ENCODE results near the gene CACHD1.

CACHD1 gene

DNA sequence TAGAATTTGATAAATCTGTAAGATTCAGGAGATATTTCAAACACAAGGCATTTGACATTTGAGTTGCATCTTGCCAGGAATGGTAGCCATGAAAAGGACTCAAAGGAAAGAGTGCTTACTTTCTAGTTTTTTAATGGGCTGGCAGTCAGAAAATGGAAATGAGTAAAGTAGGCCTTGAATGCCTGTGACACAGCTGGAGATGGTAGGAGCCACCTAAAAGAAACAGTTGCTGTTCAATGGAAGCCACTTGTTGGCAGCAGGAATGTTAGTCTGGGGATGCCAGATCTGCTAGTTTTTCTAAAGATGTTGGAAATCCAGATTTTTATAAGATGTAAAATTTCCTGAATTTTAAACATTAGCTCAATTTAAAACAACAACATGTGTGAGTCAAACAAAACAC, 43.6 kb downstream of the CACHD1 start:
- TF ChIP-seq, protein P1, sequence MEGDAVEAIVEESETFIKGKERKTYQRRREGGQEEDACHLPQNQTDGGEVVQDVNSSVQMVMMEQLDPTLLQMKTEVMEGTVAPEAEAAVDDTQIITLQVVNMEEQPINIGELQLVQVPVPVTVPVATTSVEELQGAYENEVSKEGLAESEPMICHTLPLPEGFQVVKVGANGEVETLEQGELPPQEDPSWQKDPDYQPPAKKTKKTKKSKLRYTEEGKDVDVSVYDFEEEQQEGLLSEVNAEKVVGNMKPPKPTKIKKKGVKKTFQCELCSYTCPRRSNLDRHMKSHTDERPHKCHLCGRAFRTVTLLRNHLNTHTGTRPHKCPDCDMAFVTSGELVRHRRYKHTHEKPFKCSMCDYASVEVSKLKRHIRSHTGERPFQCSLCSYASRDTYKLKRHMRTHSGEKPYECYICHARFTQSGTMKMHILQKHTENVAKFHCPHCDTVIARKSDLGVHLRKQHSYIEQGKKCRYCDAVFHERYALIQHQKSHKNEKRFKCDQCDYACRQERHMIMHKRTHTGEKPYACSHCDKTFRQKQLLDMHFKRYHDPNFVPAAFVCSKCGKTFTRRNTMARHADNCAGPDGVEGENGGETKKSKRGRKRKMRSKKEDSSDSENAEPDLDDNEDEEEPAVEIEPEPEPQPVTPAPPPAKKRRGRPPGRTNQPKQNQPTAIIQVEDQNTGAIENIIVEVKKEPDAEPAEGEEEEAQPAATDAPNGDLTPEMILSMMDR (IDR thresholded peaks at IDR 0.05) = no peak
- H3K4me3 ChIP-seq = no peak overlapping the region
- no peak for DNase-seq (ENCODE audit: low spot score)
- H3K27ac ChIP-seq = peak overlapping the region; percentile 57 to 64

DNA sequence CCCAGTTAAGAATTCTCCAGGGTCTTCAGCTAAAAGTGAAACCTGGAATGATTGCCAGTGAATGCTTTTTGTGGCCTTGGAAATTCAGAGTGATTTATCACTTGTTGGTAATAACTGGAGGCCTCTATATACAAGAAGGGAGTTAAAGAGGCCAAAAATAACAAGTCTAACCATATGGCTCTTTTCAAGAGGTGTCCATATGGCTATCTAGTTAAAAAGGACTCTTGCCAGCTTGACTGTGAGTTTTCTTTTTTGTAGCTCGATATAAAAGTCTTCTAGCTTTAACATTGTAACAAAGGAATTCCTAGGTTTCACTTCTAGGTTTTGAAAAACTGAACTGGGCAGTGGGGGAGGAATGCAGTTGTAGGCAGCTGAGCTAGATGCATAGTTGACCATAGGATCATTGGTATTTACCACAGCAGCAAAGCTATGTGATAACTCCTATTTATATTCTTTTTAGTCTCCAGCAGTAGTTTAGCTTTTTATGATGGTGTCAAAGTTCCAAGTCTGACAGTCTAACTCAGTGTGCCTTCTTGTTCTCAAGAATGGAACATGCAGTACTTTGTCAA, 44.4 kb downstream of the CACHD1 start:
- DNase-seq (ENCODE audit: low spot score) = no peak
- TF ChIP-seq, protein P1 (IDR thresholded peaks at IDR 0.05) = no peak
- Histone ChIP-seq H3K27ac (peak overlapping the region; percentile 57 to 64), H3K4me3 (peak overlapping the region; percentile 21)

DNA sequence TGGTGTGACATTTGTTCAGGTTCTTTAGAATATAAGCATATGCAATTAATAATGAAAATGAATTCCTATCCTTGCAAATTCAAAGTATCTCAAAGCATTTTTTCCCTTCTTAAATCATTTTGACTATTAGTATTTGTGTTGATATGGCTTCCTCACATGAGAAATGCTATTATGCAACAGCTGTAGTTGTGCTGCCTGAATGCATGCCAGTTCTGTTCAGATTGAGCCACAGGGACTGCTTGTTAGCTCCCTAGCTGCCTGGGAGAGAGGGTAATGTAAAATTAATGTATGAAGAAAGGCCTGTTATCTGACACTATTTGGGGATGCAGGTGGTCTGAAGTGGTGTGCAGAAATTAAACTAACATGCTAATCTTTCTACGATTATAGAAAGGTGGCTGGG, 45.5 kb downstream of the CACHD1 start:
- peak overlapping the region in 1 of 2 donors; percentile 12 for H3K27ac ChIP-seq
- TF ChIP-seq, protein P1 (IDR thresholded peaks at IDR 0.05) = no peak
- H3K4me3 ChIP-seq = no peak overlapping the region
- DNase-seq (ENCODE audit: low spot score) = no peak

DNA sequence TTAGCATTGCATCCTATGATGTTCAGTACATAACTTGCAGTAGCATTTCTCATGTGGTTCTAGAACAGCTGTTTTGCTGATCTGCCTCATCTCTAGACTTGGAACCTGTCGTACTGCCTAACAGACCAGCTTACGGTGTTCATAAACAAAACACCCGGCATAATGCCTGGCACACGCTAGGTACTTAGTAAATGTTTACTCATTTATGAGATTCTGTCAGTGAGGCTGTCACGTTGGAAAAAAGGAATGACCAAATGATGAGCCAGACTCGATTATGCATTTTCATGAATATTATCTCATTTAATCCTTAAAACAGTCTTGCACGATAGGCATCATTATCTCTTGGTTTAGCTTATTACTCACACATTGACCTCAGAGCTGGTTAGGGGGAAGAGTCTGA, 46.4 kb downstream of the CACHD1 start:
- no peak for DNase-seq (ENCODE audit: low spot score)
- H3K4me3 ChIP-seq = no peak overlapping the region
- TF ChIP-seq, protein P1 (IDR thresholded peaks at IDR 0.05) = no peak
- no peak overlapping the region for H3K27ac ChIP-seq

DNA sequence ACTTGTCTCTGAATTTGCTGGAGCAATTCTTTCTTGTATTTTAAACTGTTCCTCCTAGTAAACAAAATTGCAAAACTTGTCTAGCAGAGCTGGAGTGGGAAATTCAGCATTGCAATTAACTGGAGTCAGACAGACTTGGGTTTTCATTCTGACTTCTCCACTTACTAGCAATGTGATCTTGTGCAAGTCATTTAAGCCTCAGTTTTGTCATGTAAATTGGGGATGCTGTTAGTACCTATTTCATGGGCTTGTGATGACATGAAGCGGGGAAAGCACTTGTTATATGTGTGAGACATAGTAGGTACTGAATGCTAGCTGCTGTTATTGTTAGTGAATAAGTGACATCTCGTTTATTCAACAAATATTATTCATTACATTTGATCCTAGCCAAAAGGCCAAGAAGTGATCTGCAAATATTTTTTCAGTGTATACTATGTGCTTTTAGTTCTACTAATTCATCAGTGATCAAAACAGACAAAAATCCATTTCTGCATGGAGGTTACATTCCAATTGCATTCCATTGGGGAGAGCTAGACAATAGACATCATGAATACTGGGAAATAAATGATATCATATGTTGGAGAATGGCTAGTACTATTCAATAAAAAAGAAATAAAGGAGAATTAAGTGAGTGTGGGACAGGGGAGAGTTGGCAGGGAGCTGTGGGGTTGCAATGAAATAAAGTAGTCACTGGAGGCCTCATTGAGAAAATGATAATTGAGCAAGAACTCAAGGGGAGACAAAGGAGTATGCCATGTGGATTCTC, 47.1 kb downstream of the CACHD1 start:
- TF ChIP-seq, protein P1 (IDR thresholded peaks at IDR 0.05) = no peak
- no peak for DNase-seq (ENCODE audit: low spot score)
- H3K27ac ChIP-seq = peak overlapping the region in 1 of 2 donors; percentile 1
- no peak overlapping the region for H3K4me3 ChIP-seq

DNA sequence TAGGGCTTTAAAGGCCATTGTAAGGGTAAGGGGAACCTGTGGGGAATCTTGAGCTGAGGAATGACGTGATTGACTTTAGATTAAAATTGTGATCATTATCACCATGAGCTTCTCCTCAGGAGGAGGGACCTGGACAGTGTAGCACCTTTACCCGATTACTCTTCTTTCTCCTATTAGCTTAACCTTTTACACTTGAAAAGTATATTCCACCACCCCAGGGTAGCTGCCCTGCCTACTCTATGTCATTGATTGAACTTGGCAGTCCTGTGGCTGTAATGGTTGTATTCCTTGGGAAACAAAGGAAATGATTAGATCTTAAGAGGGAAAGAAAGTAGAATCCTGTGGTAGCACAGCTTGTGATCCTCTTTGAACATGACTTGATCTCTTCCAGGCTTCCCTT, 47.7 kb downstream of the CACHD1 start:
- H3K27ac ChIP-seq = peak overlapping the region in 1 of 2 donors; percentile 1

More for the DNA sequence above, 47.7 kb downstream of the CACHD1 start:
- H3K4me3 ChIP-seq = no peak overlapping the region
- TF ChIP-seq, protein P1 (IDR thresholded peaks at IDR 0.05) = no peak
- no peak for DNase-seq (ENCODE audit: low spot score)
